Activated CD4-positive, alpha-beta T cell treated with anti-CD3 and anti-CD28 coated beads for 1 hour (primary cell): Measurements from ENCODE around the gene G6PD.

Experiments
- DNase-seq: peaks from one replicate; pipeline ENCODE4 v3.0.0-alpha.2; 2020

The G6PD gene

DNA sequence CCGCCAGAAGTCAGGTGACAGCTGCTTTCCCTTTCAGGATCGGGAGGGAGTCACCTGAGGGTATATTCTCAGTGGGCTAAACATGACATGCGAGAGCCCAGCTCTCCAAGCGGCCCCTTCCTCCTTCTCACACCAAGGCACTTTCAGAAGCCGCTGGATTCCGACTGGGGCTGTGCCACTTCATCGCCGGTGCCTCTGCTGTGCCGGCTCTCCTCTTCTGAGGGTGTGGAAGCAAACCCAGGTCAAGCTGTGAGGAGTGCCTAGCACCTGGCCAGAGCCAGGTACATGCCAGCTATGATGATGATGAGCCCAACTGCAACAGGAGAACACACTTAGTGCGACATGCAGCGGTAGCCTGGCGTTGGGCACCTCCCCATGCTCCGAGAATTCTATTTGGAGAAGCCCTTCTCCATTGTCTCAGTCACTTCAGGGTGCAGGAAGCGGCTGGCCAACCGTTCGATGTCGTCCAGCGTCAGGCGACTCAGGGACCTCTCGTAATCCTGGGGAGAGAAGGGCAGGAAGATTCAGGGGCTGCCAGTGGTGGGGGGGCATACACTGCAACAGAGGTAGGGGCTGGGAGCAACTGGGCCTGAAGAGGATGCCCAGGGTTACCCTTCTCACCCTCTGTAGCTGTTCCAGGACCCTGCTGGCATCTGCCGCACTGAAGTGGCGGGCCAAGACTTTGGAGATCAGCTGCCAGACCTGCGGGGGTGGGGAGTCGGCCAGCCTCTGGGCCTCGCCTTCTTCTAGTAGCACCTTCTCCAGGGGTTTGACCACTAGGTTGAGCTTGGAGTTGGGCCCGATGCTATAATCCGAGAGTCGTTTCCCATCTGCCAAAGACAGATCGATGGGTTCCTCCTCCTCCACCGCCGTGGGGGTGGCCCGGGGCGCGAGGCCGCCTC, 61.2 kb downstream of the G6PD start:
- DNase-seq = no peak

- DNase-seq = no peak
These were observed 62.1 kb downstream of the G6PD start for GRCh38 chrX:154484255-154485149.

- DNase-seq = no peak
These were observed 63.3 kb downstream of the G6PD start for GRCh38 chrX:154483325-154483724.

DNA sequence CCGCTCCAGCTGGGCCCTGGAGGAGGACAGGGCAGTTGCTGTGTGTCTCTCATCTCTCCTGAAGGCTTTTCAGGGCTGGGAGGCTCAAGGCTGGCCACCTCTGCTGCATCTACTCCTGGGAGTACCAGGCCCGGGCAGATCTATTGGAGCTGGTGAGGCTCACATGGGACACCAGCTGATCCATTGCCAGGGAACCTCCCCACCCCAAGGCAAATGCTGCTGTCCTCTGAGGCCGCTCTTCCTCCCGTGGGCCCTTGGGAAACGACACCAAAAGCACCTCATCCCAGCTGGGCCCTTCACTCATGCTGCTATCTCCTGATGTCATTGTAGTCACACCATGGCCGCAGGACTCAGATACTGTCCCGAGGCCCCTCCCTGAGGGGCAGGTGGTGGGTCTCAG, 63.9 kb downstream of the G6PD start:
- DNase-seq = no peak

- DNase-seq = no peak
These were observed 64.6 kb downstream of the G6PD start for GRCh38 chrX:154481911-154482601.
